ENCODE data around the gene SHOC2.

The SHOC2 gene

DNA sequence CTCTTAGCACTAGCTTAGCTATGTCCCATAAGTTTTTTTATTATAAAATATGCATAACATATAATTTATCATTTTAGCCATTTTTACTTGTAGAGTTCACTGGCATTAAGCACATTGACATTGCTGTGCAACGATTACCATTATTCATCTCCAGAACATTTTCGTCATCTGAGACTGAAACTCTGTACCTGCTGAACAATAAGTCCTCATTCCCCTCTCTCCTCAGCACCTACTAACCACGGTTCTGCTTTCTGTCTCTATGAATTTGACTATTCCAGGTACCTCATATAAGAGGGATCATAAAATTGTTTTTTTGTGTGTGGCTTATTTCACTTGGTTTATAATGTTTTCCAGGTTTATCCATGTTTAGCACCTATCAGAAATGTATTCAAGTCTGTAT, 64.1 kb downstream of the SHOC2 start:
- DNase-seq (ENCODE audit: low read depth) = no peak

DNA sequence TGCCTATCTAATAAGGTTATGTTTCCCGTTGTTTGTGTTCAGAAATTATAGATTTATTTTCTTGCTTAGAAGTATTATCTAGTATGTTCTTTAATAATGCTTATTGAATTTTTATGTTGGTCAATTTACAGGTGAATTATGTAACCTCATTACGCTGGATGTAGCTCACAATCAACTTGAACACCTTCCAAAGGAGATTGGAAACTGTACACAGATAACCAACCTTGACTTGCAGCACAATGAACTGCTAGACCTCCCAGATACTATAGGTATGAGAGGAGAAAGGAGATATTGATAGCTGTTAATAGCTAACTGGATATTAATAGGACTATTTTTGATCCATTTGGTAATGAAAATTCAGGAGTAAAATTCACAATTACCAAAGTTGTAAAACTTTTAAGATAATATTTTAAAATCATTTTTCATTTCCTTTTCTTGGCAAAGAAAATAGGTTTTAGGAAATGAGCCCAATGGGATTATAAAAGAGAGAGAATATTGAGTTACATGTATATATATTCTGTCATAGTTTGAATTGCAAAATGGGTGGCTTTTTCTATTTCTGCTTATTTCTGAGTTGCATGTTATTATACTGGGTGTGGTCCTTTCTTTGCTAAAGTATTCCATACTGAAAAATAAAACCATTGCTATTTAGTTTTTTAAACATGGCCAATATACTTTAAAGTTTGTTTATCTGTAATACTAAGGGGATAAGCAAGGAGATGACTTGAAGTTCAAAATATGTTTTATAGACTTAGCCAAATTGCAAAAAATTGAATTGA, 66.3 kb downstream of the SHOC2 start:
- DNase-seq (ENCODE audit: low read depth) = no peak

DNA sequence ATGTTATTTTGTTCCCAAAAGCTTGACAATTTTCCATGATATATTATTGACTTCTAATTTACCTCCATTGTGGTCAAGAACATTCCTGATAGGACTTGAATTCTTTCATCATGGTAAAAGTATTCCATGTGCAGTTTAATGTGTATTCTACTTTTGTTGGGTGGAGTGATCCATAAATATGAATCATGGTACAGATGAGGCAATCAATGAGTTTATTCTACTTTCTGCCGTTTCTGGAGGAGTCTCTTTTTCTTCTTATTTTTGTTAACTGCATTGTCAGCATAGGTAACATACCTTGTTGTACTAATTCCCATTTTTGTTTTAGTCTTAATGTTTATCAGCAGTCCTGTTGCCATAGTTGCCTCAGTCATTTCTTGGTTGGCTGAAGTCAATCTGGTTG, 69.6 kb downstream of the SHOC2 start:
- no peak for DNase-seq (ENCODE audit: low read depth)

DNA sequence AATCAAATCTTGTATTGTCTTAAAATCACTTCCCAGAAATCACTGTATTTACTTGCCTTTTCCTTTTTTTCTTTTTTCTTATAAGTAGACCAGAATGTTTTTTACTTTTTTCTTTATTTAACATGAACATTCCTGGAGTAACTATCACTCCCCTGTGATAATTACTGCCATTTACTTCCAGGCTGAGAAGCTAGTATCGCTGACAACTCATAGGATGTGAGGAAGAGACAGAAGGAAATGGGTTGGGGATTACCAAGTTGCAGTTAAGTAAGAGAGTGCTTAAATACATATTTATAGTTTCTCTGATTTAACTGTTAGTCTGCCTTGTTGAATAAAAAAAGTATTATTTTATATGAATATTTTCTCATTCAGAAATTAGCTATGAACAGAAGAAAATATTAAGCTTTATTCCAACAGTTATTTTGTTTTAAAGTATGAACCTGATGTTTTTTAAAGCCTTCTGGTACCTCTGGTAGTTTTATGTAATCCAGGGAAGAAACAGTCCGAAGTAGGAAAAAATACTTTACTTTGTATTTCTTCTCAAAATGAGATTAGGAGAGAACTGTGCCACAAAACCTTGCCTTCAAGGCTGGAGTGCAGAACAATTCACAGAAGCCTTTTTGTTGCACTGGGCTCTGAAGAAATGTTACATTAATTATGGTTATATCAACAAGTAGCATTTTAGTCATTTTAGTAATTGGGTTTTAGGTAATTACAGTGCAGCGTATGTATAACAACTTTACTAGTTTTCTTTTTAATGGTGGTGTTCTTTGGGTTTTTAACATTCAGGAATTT, 72.8 kb downstream of the SHOC2 start:
- no peak for DNase-seq (ENCODE audit: low read depth)

DNA sequence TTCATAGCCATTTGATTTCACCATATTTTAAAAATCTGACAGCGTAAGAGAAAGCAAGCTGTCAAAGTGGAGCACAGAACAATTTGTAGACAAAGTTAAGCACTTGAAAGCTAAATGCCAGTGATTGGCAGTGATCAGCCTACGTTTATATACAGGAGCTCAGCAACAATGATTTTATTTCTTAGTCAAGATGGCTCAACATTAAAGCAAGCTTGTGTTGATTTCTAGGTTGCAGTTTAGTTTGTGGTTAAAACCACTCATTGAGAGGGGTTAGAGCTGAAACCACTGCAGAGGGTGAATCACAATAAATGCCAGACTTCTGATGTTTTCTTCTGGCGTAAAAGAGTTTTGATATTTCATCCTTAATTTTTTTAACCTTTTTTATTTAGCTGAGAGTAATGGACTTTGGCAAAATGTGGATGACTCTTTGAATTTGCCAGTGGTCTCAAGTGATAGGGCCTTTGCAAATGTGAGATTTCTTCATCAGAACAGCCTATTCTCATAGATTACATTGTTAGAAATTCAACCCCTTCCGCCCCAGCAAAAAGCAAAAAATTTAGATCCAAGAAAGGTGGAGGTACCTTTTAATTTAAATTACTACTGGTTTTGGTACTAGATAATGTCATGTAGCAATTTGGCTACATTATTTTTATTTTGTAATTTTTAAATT, 73.8 kb downstream of the SHOC2 start:
- DNase-seq (ENCODE audit: low read depth) = peak; percentile 14

DNA sequence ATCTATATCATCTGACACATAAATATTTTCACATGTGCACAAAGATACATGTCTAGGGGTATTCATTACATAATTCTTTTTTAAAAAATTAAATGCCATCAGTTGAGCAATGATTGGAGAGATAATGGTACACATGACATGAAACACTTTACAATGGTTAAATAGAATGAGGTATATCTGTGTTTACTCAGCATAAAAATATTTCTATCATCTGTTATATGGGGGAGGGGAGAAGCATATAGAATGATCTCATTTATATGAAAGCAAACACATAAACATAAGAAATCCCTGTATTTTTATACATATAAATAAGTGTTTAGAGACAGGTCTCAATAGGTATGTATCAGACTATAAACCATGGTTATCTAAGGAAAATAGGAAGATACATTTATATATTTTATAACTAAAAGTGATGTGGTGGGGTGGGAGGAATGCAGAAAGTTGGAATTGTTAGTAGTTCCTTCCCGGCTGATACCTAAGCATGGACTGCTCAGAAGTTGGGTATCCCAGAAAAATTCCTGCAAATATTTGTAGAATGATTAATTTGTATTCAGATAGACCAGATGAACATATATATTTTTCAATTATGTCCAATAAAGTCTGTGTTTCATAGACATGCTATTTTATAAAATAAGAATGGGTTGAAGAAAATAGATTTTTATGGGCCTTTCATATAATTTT, 75.1 kb downstream of the SHOC2 start:
- no peak for DNase-seq (ENCODE audit: low read depth)

DNA sequence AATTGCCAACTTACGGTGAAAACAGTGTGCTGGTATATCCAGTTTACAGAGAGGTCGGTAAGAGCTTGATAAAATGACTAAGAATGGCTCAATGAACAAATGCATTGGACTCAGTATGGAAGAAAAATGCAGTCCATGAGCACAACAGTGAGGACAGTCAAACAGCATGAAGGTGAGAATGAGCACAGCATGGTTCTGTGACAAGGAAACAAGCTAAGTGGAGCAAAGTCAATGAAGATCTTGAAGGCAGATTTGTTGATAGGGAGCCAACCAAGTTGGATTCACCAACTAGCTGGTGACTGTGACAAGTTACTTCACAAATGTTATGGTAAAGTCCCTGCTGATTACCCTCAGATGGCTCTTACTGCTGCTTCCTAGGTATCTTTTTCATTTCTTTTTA, 75.9 kb downstream of the SHOC2 start:
- no peak for DNase-seq (ENCODE audit: low read depth)

DNA sequence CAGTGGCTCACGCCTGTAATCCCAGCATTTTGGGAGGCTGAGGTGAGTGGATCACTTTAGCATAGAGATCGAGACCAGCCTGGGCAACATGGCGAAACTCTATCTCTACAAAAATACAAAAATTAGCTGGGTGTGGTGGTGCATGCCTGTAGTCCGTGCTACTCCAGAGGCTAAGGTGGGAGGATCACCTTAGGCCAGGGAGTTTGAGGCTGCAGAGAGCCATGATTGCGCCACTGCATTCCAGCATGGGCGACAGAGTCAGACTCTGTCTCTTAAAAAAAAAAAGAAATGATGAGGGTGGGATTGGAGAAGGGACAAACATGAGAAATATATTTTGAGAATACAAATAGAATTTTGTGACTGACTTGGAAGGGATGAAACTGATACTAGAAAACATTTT, 76.9 kb downstream of the SHOC2 start:
- no peak for DNase-seq (ENCODE audit: low read depth)

DNA sequence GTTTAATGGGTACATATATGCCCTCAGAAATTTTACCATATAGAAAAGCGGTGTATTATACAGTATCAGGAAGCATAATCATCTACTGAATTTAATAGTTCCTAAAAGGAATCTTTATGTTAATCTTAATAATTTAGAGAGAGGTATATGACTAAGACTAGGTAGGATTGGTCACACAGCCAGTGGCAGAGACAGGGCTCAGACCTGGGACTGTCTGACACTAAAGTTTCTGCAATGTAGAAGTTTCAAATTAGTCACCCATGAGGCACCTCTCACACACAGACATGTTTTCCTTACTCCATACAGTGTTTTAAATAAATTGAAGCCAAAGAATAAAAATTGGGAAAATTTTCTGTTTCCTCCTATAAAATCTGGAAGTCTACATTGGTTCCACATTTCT, 84.6 kb downstream of the SHOC2 start:
- no peak for DNase-seq (ENCODE audit: low read depth)

DNA sequence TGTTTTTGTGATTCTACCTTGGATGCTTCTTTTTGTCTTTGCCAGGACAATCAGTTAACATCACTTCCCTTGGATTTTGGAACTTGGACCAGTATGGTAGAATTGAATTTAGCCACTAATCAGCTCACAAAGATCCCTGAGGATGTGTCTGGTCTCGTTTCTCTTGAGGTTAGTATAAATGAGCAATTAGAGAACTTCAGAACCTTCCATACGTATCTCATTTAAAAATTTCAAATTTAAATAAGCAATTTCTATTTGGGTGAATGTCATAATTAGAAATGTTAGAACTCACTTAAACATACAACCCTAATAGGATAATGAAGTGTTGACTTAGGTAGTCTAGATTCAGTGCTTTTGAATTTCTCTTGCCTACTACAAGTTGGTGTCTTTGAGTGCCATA, 88.1 kb downstream of the SHOC2 start:
- DNase-seq (ENCODE audit: low read depth) = no peak

DNA sequence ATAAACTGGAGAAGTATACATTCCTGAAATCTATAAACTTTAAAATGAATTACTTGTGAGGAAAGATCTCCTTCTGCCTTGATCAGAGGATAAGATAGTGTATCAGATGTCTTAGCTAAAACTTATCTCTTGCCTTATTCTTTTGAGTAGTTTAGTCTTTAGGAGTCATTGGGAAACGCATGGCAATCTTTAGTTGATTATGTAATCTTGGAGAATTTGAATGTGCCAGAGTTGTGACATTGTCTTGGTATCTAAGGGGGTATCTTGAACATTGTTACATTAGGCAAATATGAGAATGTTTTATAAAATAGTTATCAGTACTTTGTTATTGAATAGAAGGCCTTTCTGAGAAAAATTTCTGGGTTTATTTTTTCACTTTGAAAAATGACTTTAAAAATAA, 95.8 kb downstream of the SHOC2 start:
- no peak for DNase-seq (ENCODE audit: low read depth)

DNA sequence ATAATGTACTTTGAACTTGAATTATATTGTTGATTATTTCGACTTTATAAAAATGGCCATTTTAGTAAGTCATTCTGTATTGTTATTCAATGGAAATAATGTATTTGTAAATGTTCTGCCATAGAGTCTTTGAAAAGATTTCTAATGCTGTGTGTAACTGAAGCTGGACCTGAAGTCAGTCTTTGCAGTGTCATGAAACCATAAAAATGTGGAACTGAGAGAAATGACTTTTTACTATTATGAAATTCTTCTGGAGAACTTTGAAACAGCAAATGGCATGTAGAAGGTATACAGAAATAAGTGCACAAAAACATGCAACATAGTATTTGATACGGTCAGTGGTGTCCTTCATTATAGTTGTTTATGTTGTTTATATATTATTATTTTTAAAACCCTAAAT, 97.7 kb downstream of the SHOC2 start:
- DNase-seq (ENCODE audit: low read depth) = no peak

DNA sequence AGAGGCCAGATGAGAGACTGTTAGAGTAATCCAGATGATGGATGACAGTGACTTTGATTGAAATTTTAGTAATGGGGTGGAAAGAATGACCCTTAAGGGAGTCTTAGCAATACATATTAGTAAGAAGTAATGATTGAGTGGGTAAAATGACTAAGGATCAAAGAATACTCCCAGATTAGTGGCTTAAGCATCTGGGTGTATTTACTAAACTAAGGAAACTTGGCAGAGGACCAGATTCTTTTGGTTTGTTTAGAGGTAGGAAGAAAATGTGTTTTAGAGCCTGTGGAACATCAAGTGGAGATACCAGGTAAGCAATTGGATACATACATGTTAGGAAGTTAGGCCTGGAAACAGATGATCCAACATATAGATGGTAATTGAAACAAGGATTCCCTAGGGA, 98.6 kb downstream of the SHOC2 start:
- no peak for DNase-seq (ENCODE audit: low read depth)

DNA sequence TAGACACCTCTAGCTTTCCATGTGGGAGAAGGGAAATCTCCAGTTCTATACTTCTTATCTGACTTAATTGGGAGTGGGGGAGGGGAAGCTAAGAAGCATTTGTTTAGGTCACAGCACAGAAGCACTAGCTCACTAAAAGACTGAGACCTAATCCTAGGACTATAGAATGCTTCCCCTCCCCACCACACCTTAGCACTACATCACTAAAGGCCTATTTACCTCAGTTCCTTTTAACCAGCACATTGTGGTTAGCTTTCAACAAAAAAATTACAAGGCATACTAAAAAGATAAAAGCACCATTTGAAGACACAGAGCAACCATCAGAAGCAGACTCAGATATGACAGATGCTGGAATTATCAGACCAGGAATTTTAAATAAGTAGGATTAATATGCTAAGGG, 103.7 kb downstream of the SHOC2 start:
- no peak for DNase-seq (ENCODE audit: low read depth)

DNA sequence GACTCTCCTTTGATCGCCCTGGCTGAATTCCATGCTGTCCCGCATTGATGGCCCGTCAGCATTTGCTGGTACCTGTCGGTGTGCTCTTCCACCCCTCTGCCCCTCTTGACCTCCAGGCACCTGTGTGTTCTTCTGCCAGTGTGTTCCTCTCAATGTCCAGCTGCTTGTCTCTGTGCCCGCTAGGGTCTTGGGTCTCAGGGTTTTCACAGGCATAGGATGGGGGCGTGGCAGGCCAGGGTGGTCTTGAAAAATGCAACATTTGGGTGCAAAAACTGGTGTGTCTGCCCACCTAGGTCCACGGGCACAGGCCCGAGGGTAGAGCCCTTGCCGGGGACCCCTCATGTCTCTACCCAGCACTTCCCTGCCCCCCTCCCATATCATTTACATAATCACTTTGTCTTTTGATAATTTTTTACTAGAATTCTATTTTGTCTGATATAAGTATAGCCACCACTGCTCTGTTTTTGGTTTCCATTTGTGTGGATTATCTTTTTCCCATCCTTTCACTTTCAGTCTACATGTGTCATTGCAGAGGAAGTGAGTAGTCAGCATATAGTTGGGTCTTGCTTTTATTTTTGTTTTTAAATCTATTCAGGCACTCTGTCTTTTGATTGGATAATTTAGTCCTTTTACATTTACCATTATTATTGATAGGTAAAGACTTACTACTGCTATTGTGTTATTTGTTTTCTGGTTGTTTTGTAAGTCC, 110.8 kb downstream of the SHOC2 start:
- DNase-seq (ENCODE audit: low read depth) = no peak

DNA sequence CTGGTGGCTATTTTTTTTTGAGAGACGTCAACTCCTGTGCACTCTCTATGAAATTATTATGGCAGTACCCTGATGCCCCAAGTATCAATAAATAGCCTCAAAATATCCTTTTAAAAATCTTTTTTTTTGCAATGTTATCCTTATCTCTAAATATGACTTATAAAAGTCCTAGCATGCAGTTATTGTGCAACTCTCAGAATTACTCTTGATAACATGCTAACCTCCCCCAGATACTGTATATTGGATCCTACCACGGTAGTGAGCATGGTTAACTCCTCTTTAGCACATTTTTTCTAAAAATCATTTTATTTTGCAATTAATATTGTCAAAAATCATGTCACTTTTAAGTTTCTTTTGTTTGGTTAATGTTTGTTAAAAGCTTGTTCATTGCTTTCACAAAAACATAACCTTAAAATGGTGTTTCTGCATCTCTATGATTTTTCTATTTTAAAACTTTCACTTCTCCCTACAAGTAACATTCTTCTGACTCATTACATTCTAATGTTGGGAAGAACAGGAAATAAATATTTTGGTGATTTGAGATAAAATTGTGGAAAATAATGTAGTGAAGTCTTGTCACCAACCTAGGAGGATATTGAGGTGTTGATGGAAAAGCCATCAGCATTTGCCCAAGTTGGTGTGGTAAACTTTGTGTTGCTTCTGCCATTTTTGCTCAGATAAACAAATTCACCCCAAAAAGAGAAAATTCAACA, 115.3 kb downstream of the SHOC2 start:
- no peak for DNase-seq (ENCODE audit: low read depth)

DNA sequence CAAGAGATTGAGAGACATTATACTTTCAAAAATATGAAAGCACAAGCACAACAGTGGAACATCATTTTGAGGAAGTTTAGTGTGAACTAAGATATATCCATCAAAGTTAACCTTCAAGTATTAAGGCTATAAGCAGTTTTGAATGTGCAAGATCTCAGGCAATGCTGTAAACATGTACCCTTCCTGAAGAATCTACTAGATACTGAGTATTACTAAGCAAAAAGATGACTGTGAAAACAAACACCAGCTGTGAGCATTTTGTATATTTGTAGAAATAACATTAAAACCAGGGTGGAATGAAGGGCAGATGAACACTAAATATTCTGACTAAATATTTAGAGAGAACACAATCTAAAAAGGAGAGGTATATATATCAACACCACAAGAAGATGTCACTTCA, 116.1 kb downstream of the SHOC2 start:
- no peak for DNase-seq (ENCODE audit: low read depth)

DNA sequence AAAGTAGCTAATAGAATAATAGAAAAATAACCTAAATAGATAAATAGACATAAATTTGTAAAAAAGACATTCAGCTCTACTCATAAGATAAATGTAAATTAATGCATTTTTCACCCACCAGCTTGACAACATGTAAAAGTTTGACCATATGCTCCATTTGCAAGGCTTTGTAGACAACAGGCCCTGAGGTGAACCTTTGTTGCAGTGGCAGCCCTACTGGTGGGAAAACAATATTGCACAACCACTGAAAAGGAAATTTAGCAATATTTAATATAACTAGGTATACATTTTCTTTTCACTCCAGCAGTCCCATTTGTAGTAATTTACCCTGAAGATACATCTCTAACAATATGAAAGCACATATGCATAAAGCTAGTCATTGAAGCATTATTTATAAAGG, 118.5 kb downstream of the SHOC2 start:
- no peak for DNase-seq (ENCODE audit: low read depth)

DNA sequence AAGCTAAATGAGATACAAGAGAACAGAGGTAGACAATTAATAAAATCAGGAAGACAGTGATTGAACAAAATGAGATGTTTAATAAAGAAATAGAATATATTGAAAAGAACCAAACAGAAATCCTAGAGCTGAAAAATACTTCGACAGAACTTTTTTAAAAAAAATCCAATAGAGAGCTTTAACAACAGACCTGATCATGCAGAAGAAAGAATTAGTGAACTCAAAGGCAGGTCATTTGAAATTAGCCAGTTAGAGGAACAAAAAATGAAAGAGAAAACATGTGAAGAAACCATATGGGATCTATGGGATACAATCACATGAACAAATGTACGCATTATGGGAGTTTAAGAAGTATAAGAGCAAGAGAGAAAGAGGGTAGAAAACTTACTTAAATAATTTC, 120.1 kb downstream of the SHOC2 start:
- DNase-seq (ENCODE audit: low read depth) = no peak

DNA sequence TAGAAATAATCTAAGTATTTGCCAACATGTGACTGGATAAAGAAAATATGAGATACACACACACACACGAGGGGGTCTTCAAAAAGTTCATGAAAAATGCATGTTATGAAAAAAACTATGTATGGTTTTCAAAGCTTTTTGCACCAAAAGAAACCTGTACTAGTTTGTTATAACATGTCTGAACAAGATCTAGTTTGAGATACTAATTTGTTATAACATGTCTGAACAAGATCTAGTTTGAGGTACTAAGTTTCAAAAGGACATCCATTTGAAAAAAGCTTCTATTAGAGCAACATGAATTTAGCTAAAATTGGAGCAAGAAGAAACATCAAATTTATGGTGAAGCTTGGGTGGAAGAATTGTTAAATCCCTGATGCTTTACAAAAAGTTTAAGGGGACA, 137.6 kb downstream of the SHOC2 start:
- no peak for DNase-seq (ENCODE audit: low read depth)

All from fibroblast of the conjunctiva (primary cell).